B cell (primary cell): Measurements from ENCODE around the gene FMN1. TPM values are rescaled to one million over a fixed set of nuclear protein-coding genes. Genes with fewer than 3 reads are reported as not detected.

ENCODE experiments used
- ATAC-seq: fragments of 200-7000 bp; cut with Tn5 transposase; one replicate; pipeline ENCODE4 v1.10.0; 2021; ENCODE audit warnings: low read depth, mild to moderate bottlenecking, moderate number of reproducible peaks, moderate library complexity
- CTCF ChIA-PET: fragments of 350-600 bp; sonication (Branson Sonifier 250); formaldehyde crosslinking; loops from one replicate; lab custom pipeline; 2021; ENCODE audit warnings: antibody characterized with exemption, inconsistent platforms; lab: Charles Lee
- POLR2A ChIA-PET: fragments of 350-600 bp; sonication (Branson Sonifier 250); formaldehyde crosslinking; loops from one replicate; lab custom pipeline; 2021; ENCODE audit warnings: antibody characterized with exemption; lab: Charles Lee
- DNase-seq: peaks from one replicate; pipeline ENCODE4 v3.0.0; 2013
- H2AFZ ChIP-seq: 2 replicates; pipeline ENCODE4 v1.6.1; 2012; ENCODE audit warnings: mild to moderate bottlenecking, low read depth, low read length; ENCODE audit not compliant: insufficient read depth, poor library complexity, severe bottlenecking
- H3K27ac ChIP-seq, 2 donors: 1 replicate in 1 of 2; 2 replicates in 1 of 2; pipeline ENCODE4 v1.5.1; 2012 to 2013; ENCODE audit warnings: low read length in 2 of 2, mild to moderate bottlenecking in 2 of 2, moderate library complexity in 1 of 2
- H3K27me3 ChIP-seq, 4 experiments: fragments of 200-600 bp in 1 of 4; sonication (generic) in 1 of 4; replicated peaks in 1 of 4; 1 replicate in 2 of 4; 2 replicates in 2 of 4; pipeline versions ENCODE4 v1.6.1 to v1.7.0; 2013 to 2016; ENCODE audit warnings: low read length in 3 of 4, mild to moderate bottlenecking in 2 of 4, mixed read lengths in 1 of 4, moderate library complexity in 1 of 4; ENCODE audit not compliant: insufficient read depth in 4 of 4, control insufficient read depth in 3 of 4; ENCODE audit errors: control extremely low read depth in 1 of 4
- H3K36me3 ChIP-seq, 2 experiments: replicated peaks in 1 of 2; 1 replicate in 1 of 2; 2 replicates in 1 of 2; pipeline versions ENCODE4 v1.6.1 to v1.7.1; 2013; ENCODE audit warnings: low read length in 1 of 2; ENCODE audit not compliant: insufficient read depth in 2 of 2, control insufficient read depth in 1 of 2; ENCODE audit errors: control extremely low read depth in 1 of 2, extremely low read depth in 1 of 2
- H3K4me1 ChIP-seq, 2 donors: fragments of 200-600 bp in 1 of 2; sonication (generic) in 1 of 2; 1 replicate in 1 of 2; 2 replicates in 1 of 2; pipeline versions ENCODE4 v1.5.1 to v1.6.1; 2013 to 2017; ENCODE audit warnings: low read length in 2 of 2; ENCODE audit not compliant: control insufficient read depth in 2 of 2, insufficient read depth in 2 of 2
- H3K4me2 ChIP-seq: replicated peaks from 2 replicates; pipeline ENCODE3; 2012; ENCODE audit warnings: mild to moderate bottlenecking, low read depth, low read length; ENCODE audit not compliant: poor library complexity, severe bottlenecking
- H3K4me3 ChIP-seq, 5 experiments: fragments of 200-600 bp in 1 of 5; sonication (generic) in 1 of 5; 1 replicate in 3 of 5; 2 replicates in 2 of 5; pipeline versions ENCODE4 v1.5.1 to v1.7.0; 2011 to 2016; ENCODE audit warnings: low read length in 4 of 5, mild to moderate bottlenecking in 4 of 5, low read depth in 2 of 5, control low read depth in 1 of 5, moderate library complexity in 1 of 5; ENCODE audit not compliant: insufficient read depth in 1 of 5; ENCODE audit errors: control extremely low read depth in 1 of 5, extremely low read depth in 1 of 5
- H3K79me2 ChIP-seq: fragments of 200-600 bp; sonication (generic); one replicate; pipeline ENCODE4 v1.6.0; 2016; ENCODE audit warnings: low read length; ENCODE audit not compliant: control insufficient read depth, insufficient read depth
- H3K9ac ChIP-seq: fragments of 200-600 bp; sonication (generic); 2 replicates; pipeline ENCODE4 v1.6.1; 2017; ENCODE audit warnings: mild to moderate bottlenecking, low read length, moderate library complexity
- H3K9me3 ChIP-seq, 3 donors: one replicate each; pipeline versions ENCODE4 v1.6.1 to v1.7.1; 2013; ENCODE audit warnings: low read length in 2 of 3; ENCODE audit not compliant: control insufficient read depth in 2 of 3, insufficient read depth in 1 of 3; ENCODE audit errors: control extremely low read depth in 1 of 3
- H4K20me1 ChIP-seq: 2 replicates; pipeline ENCODE4 v1.6.0; 2012; ENCODE audit warnings: mild to moderate bottlenecking, low read length; ENCODE audit not compliant: insufficient read depth, control insufficient read depth, poor library complexity, severe bottlenecking
- H3K27ac Mint-ChIP-seq: one replicate; pipeline ENCODE4 v1.8.0; 2021; ENCODE audit warnings: mixed read lengths
- H3K27me3 Mint-ChIP-seq: one replicate; pipeline ENCODE4 v1.8.0; 2021; ENCODE audit warnings: mixed read lengths
- H3K4me1 Mint-ChIP-seq: one replicate; pipeline ENCODE4 v1.8.0; 2021; ENCODE audit warnings: mixed read lengths
- H3K4me3 Mint-ChIP-seq: one replicate; pipeline ENCODE4 v1.8.0; 2021; ENCODE audit warnings: mixed read lengths
- H3K9me3 Mint-ChIP-seq: one replicate; pipeline ENCODE4 v1.8.0; 2022; ENCODE audit warnings: mixed read lengths; ENCODE audit not compliant: insufficient read depth
- EZH2 ChIP-seq: IDR thresholded peaks from 2 replicates; pipeline ENCODE4 v1.6.1; 2012; ENCODE audit warnings: borderline replicate concordance, low read depth, mild to moderate bottlenecking, moderate library complexity, low read length; ENCODE audit not compliant: insufficient read depth, poor library complexity, severe bottlenecking
- WGBS: methylation state at CpG from one replicate; pipeline ENCODE4 v1.1.5; 2013; ENCODE audit warnings: missing lambda C conversion rate; ENCODE audit not compliant: insufficient coverage; 5-methylcytosine and 5-hydroxymethylcytosine counted together
- intact Hi-C: fragments of 100-400 bp; cut with micrococcal nuclease; formaldehyde crosslinking; loops from one replicate; pipeline ENCODE4 v1.10.0; 2022
- polyA plus RNA-seq: library from polyadenylated mRNA; depleted of rRNA; stranded (reverse); fragments of >200 nt; gene quantifications from 2 replicates; pipeline ENCODE4 v1.2.3, GENCODE V29; 2012
- total RNA-seq, 2 donors: library from RNA; stranded (reverse); fragments of 120-200 nt in 1 of 2; gene quantifications; 1 replicate in 1 of 2; 2 replicates in 1 of 2; pipeline versions ENCODE4 v1.2.3 to v1.2.4, GENCODE V29; 2013 to 2022
- TF ChIP-seq, protein P1 (sequence below): fragments of 200-600 bp; IDR thresholded peaks from one replicate; pipeline ENCODE4 v1.8.0; 2022; ENCODE audit warnings: antibody characterized with exemption, mild to moderate bottlenecking

Gene FMN1
- total and polyA plus RNA-seq, 2 donors (not counting 1 experiment from before 2014, with no cell fraction given): 0.21 to 0.96 TPM

DNA sequence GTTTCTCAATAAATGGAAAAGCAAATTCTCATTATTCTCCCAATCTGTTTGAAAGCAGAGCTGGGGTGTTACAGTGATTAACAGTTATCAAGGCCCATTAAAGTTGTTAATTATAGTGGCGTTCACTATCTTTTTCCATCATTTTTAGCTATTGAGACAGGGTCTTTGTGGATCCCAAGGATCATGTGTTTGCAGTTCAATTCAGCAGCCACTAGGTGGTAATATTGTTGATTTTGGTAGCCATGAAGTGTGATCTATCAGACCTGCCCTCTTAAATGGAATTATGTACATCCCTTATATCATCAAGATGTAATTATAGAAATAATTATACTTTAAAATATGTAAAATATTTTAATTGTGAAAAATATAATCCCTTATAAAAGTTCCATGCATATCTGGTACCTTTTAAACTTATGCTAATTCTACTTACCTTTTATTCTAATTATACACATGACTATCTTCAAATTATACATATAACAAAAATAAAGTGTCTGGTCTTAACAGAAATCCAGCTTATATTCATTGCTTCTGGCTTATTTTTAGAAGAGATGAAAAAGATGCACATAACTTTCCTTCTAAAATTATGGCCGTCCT lies 350.3 kb downstream of the FMN1 start:
- no peaks in the 10 kb centered on the region for H3K36me3 ChIP-seq
- peak; percentile 42 for DNase-seq
- peak; percentile 24 for ATAC-seq
- WGBS: no CpG with 5 or more reads among the region's 2 CpGs
- no peak for TF ChIP-seq EZH2
- TF ChIP-seq, protein P1, sequence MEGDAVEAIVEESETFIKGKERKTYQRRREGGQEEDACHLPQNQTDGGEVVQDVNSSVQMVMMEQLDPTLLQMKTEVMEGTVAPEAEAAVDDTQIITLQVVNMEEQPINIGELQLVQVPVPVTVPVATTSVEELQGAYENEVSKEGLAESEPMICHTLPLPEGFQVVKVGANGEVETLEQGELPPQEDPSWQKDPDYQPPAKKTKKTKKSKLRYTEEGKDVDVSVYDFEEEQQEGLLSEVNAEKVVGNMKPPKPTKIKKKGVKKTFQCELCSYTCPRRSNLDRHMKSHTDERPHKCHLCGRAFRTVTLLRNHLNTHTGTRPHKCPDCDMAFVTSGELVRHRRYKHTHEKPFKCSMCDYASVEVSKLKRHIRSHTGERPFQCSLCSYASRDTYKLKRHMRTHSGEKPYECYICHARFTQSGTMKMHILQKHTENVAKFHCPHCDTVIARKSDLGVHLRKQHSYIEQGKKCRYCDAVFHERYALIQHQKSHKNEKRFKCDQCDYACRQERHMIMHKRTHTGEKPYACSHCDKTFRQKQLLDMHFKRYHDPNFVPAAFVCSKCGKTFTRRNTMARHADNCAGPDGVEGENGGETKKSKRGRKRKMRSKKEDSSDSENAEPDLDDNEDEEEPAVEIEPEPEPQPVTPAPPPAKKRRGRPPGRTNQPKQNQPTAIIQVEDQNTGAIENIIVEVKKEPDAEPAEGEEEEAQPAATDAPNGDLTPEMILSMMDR: peak; percentile 81
- Mint-ChIP-seq H3K4me1 (peaks cover 10% of the 10 kb centered on the region), H3K27ac (no peak overlapping the region), H3K9me3 (no peaks in the 10 kb centered on the region), H3K4me3 (no peak overlapping the region), H3K27me3 (peaks cover 14% of the 10 kb centered on the region)
- H4K20me1 ChIP-seq: no peaks in the 10 kb centered on the region
- H3K27ac ChIP-seq: no peak overlapping the region
- H2AFZ ChIP-seq: no peak overlapping the region
- H3K9ac ChIP-seq: no peak overlapping the region
- H3K4me3 ChIP-seq: no peak overlapping the region
- H3K4me2 ChIP-seq: no peak overlapping the region
- H3K9me3 ChIP-seq: no peaks in the 10 kb centered on the region
- intact Hi-C loops: loop anchor here (1.0 to 10.0 kb wide), 5 partner anchors 26 to 179 kb away; no protein-coding TSS in a partner anchor
- CTCF ChIA-PET: interaction anchor here (0.9 to 7.6 kb wide), 33 partner anchors 8 to 294 kb away, joined by 3 to 133 read pairs (median 5); no protein-coding TSS in a partner anchor
- peaks cover 0 to 7% of the 10 kb centered on the region in 2 donors for H3K4me1 ChIP-seq
- H3K79me2 ChIP-seq: no peaks in the 10 kb centered on the region
- POLR2A ChIA-PET: no interaction called here
- no peaks in the 10 kb centered on the region for H3K27me3 ChIP-seq

DNA sequence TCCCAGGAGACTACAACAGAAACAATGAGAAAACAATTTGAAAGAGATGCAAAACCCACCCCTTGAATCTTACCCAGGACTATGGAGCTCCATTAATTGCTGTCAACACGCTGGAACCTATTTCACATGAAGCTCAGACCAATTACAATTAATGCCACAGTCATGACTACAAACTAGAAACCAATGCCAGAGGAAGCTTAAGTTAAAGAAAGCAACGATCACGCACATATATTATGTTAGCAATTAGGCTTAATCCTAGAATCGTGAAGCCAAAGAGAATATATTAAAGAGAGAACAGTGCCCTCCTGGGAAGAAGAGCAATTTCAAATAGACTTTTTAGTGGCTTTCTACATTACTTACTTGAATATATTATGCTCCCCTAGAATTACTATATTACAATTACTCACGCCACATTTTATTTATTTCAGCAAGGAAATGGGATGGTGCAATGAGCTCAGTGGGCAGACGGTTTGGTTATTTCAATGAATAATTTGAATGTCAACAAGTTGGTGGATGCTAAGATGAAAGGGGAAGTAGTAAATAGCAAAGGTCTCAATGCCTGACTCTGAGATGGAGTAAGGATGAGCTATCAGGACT lies 351.2 kb downstream of the FMN1 start:
- Histone ChIP-seq H3K9me3 (no peaks in the 10 kb centered on the region), H4K20me1 (no peaks in the 10 kb centered on the region), H3K27ac (no peak overlapping the region), H3K4me3 (no peak overlapping the region), H3K4me2 (no peak overlapping the region), H3K36me3 (no peaks in the 10 kb centered on the region), H2AFZ (no peak overlapping the region), H3K9ac (no peak overlapping the region), H3K27me3 (no peaks in the 10 kb centered on the region), H3K79me2 (no peaks in the 10 kb centered on the region), H3K4me1 (peaks cover 0 to 7% of the 10 kb centered on the region in 2 donors)
- intact Hi-C loops: loop anchor here (10.0 kb wide), 1 partner anchor 179 kb away; no protein-coding TSS in a partner anchor
- no CpG with 5 or more reads among the region's 6 CpGs for WGBS
- no peak for TF ChIP-seq EZH2
- TF ChIP-seq, protein P1: no peak
- POLR2A ChIA-PET: interaction anchor here (1.3 kb wide), 1 partner anchor 93 kb away, joined by 5 read pairs; no protein-coding TSS in a partner anchor
- peak; percentile 23 for DNase-seq
- peaks cover 18% of the 10 kb centered on the region for H3K27me3 Mint-ChIP-seq
- H3K4me3 Mint-ChIP-seq: no peak overlapping the region
- H3K4me1 Mint-ChIP-seq: peaks cover 10% of the 10 kb centered on the region
- ATAC-seq: no peak
- CTCF ChIA-PET: interaction anchor here (0.7 to 7.6 kb wide), 30 partner anchors 9 to 255 kb away, joined by 3 to 133 read pairs (median 5); no protein-coding TSS in a partner anchor
- no peaks in the 10 kb centered on the region for H3K9me3 Mint-ChIP-seq
- no peak overlapping the region for H3K27ac Mint-ChIP-seq
